Liver (tissue), 2 donors: ENCODE data around the gene ZNF57.
"Not testable (repeated sequence)": the region's sequence is repeated elsewhere in the genome, so short reads cannot be mapped to it uniquely, and the experiment has no call there.

Source experiments
- RAD21 ChIP-seq, 2 donors: IDR thresholded peaks; 2 replicates each; pipeline ENCODE4 v1.6.1; 2016; ENCODE audit warnings: antibody characterized with exemption in 2 of 2, mild to moderate bottlenecking in 2 of 2
- TAF1 ChIP-seq: conservative IDR thresholded peaks from 2 replicates; pipeline ENCODE4 v1.6.1; 2016; ENCODE audit warnings: antibody characterized with exemption, mild to moderate bottlenecking
- donor health status: healthy.

GRCh38 chr19:2963631-2964030, 62.9 kb downstream of the ZNF57 start:
- TF ChIP-seq TAF1; RAD21 (IDR thresholded peaks at IDR 0.05): not testable (repeated sequence)
